Measurements from ENCODE around the gene NRIP1.
A peak's percentile ranks its signal among the peaks of the same experiment; 100 is the strongest.
"Not testable (repeated sequence)": the region's sequence is repeated elsewhere in the genome, so short reads cannot be mapped to it uniquely, and the experiment has no call there.

The NRIP1 gene

DNA sequence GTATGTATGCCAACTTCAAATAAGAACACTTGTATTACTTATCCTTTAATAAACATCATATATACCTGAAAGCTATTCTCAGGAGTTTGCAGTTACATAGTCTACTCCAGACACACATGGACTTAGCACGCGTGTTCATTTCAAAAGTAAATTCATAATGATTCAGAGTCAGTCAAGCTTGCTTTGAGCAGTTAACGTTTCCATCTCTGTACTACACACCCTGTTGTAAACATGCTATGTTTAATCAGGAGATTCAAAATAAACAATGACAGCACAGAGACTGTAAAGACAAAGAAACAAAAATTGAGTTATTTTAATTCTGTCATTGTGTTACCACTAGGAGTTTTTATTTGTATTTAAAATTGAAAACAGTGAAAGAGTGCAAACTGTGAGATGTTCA is 119.6 kb downstream of the NRIP1 start:
- no peak overlapping the region for H3K4me3 ChIP-seq
- H3K27ac ChIP-seq, result no peak overlapping the region

DNA sequence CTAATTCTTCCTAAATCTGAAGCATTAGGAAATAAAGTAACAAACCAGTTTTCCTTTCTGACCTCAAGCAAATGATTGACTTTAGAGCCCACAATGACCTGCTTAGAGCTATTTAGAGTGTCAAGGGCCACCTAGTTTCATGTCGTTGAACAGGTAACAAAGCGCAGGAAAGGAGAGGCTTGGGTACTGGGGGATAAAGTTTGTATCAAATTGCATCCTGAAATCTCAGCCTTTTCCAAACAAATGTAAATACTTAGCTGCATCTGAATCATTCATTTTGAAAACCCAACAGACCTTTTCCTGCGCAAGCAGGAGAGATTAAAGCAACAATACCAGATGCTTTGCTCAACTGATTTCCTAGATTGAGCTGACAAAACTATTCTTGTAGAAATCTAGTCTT is 121.2 kb downstream of the NRIP1 start:
- Histone ChIP-seq H3K4me3 (no peak overlapping the region), H3K27ac (no peak overlapping the region)

DNA sequence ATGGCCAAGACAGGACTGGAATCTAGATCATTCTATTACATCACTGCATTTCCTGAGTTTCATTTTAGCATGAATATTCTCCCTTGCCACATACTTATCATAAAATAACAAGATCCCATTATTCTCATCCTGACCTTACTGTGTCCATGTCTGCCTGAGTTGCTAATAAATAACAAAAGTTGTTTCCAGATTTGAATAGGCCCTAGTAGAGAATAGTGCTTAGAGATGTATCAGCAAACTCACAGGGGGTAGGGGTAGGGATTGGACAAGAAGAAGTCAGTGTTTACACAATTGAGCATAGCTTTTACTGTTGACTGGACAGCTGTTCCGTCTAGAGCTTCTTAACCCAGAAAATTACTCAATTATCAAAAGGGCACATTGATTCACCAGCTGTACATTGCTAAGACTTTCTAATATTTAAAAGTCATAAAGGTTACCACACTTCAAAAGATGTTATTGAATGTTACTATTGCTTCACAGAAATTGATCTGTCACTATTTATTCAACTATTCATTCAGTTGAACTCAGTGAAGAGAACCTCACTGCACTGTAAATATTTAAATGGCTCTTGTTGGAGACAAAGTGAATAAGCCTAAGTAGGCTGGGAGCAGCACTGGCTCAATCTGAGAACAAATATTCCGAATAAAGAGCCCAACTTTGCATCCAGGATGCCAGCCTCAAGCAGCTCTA is 121.9 kb downstream of the NRIP1 start:
- Histone ChIP-seq H3K4me3 (no peak overlapping the region), H3K27ac (no peak overlapping the region)

DNA sequence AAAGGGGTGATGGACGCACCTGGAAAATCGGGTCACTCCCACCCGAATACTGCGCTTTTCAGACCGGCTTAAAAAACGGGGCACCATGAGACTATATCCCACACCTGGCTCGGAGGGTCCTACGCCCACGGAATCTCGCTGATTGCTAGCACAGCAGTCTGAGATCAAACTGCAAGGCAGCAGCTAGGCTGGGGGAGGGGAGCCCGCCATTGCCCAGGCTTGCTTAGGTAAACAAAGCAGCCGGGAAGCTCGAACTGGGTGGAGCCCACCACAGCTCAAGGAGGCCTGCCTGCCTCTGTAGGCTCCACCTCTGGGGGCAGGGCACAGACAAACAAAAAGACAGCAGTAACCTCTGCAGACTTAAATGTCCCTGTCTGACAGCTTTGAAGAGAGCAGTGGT is 137.5 kb downstream of the NRIP1 start:
- H3K27ac ChIP-seq, H3K4me3 ChIP-seq: not testable (repeated sequence)

DNA sequence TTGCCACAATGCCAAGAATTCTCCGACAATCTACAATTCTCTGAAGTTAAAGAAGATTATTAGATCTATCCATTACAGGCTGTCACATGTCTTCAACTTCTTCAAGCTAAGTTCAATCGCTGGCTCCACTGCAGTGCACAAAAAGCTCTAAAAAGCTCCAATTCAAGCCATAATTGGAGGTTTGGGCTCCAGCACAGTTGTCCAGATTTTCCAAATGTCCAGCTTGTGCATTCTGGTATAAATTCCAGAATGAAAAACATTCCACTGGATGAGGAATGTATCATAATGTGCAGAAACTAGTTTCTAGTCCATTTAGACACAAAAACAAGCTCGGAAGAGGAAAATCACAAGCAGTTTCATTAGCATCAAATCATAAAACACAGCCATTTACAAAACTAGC is 138.6 kb downstream of the NRIP1 start:
- Histone ChIP-seq H3K4me3 (no peak overlapping the region), H3K27ac (no peak overlapping the region)

DNA sequence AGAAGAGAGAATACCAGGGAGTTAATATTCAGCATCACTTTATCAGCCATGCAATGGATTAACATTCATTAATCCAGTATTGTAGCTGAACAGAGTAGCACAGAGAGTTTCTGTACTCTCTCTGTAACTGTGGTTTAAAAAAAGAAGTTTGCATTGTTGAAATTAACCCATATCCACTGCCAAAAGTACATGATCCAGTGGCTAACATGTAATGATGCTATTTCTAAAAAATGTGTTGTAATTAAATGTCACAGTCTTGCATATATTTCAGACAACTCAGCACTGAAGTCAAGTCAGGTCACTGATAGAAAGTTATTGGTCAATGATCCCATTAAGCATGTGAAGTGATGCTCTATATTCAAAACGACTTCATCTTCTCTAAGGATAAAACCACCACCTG is 141.3 kb downstream of the NRIP1 start:
- Histone ChIP-seq H3K4me3 (no peak overlapping the region), H3K27ac (no peak overlapping the region)

DNA sequence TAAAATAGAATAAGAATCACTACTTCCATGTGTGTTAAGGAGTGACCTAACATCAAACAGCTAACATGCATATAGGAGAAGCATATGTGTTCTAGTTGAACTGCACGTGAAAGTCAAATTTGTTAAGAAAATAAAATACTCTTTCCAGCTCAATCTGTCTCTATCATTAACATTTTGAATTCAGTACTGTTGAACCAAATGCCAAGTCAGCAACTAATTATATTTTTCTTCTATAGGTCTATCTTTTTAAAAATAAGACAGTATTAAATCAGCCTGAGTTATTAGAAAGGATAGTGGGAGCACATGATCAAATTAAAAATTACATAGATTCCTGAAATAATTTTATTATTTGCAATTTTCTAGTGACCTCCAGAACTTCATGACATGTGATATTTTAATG is 141.8 kb downstream of the NRIP1 start:
- H3K4me3 ChIP-seq, result no peak overlapping the region

DNA sequence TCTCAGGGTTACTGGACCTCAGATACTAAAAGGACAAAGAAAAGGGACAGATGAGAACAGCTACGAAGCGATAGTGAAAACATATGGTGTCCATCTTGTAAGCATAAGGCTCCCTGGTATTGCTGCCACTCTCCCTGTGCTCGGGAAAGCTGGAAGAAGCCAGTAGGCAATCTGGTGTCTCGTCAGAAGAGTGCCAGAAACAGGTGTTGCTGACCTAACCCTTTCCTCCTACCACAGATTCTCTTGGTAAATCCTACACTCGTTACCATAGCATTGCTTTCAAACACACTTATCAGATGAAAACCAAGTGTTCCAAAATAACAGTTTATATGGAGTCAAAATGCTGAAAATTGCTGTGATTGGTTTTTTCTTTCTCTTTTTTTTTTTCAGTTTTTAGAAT is 146.3 kb downstream of the NRIP1 start:
- H3K27ac ChIP-seq, result no peak overlapping the region
- no peak overlapping the region for H3K4me3 ChIP-seq

More for the DNA sequence above, 141.8 kb downstream of the NRIP1 start:
- no peak overlapping the region for H3K27ac ChIP-seq

DNA sequence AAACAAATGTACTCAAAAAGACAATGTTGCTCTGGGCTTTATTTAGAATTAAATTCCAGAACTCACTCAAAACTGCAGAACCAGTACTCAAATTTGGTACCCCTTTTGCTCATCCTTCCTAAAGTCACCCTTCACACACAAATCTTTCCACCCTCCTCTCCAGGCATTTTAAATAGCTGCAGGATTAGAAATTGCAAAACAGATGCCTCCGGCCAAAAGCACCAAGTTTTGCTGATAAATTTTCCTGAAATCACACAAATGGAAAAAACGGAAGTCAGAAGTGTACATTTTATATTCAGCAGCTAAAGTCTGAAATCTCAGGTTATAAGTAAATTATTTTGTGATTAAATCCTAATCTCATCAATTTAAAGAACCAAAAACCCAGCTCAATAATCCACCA is 147.0 kb downstream of the NRIP1 start:
- Histone ChIP-seq H3K4me3 (no peak overlapping the region), H3K27ac (no peak overlapping the region)

DNA sequence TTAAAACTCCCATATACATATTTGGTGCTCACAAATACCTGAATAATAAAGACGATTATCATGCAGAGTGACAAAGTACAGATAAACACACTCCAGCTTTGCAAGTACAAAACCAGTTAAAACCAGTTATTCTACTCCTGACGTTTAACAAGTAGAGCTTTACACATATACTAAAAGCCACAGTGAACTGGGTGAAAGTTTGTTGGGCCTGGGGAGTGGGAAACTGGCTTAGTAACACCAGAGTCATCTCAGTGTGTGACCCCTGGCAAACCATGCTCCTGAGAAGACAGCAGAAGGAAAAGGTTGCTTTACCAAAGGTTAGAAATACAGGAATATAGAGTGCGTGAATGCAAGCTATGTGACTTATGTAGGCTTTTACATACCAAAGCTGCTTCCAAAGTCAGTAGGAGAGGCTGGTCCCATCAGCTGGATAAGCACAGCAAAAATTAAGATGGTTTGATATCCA is 148.1 kb downstream of the NRIP1 start:
- Histone ChIP-seq H3K4me3 (no peak overlapping the region), H3K27ac (peak overlapping the region in 1 of 21 experiments; percentile 32)

DNA sequence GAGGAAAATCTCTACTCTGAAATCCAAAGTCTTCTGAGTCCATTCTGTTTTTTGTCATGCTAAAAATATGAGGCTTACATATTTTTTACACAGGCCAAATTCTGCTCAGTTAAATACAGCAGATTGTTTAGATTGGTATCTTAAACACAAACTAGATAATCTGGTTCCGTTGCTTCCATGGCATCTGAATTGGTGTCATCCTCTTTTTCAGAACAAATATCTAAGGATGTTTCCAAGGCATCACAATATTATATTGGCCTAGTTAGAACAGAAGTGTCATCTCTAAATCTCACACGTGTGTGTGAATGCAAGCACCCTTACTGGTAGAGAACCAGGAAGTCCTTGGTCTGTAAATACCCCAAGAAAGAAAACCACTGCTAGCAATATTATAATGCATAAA is 151.2 kb downstream of the NRIP1 start:
- H3K27ac ChIP-seq, result no peak overlapping the region
- H3K4me3 ChIP-seq, result no peak overlapping the region

DNA sequence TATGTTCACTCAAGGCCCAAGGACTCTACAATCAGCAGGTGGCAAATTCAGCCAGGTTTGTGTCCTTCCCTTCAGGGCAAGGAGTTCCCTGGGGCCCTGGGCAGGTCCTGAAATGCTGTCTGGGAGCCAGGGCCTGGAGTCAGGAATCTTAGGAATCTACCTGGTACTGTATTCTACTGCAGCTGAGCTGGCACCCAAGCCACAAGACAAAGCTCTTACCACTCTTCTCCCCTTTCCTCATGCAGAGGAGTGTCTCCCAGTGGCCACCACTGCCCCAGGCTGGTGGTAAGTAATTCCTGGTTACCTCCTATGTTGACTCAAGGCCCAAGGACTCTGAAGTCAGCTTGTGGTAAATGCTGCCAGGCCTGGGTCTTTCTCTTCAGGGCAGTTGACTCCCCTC is 153.4 kb downstream of the NRIP1 start:
- H3K27ac ChIP-seq, result no peak overlapping the region
- H3K4me3 ChIP-seq, result no peak overlapping the region
